Left lung (tissue), 10 donors: Measurements from ENCODE around the gene BCL7A. TPM values are rescaled to one million over a fixed set of nuclear protein-coding genes. Genes with fewer than 3 reads are reported as not detected.
"Not testable (repeated sequence)": the region's sequence is repeated elsewhere in the genome, so short reads cannot be mapped to it uniquely, and the experiment has no call there.

Experiments used
- ATAC-seq: fragments of 200-7000 bp; cut with Tn5 transposase; one replicate; pipeline ENCODE4 v1.9.1; 2020; ENCODE audit warnings: moderate library complexity
- DNase-seq, 4 donors: peaks; one replicate each; pipeline ENCODE4 v3.0.0-alpha.2; 2013 to 2020
- H3K27ac ChIP-seq, 2 donors: fragments of 200-600 bp; sonication (generic) in 1 of 2; one replicate each; pipeline versions ENCODE4 v1.5.0 to v1.8.0; 2020 to 2021
- H3K27me3 ChIP-seq, 2 donors: fragments of 200-600 bp; sonication (generic) in 1 of 2; one replicate each; pipeline versions ENCODE4 v1.5.0 to v1.8.0; 2020 to 2021
- H3K36me3 ChIP-seq, 2 donors: fragments of 200-600 bp; sonication (generic) in 1 of 2; one replicate each; pipeline versions ENCODE4 v1.5.0 to v1.8.0; 2020 to 2021
- H3K4me1 ChIP-seq, 2 donors: fragments of 200-600 bp; one replicate each; pipeline ENCODE4 v1.8.0; 2021
- H3K4me3 ChIP-seq, 2 donors: fragments of 200-600 bp; sonication (generic) in 1 of 2; one replicate each; pipeline versions ENCODE4 v1.5.0 to v1.8.0; 2020 to 2021; ENCODE audit warnings: mild to moderate bottlenecking in 1 of 2
- H3K9me3 ChIP-seq, 2 donors: fragments of 200-600 bp; sonication (generic) in 1 of 2; one replicate each; pipeline versions ENCODE4 v1.5.0 to v1.8.0; 2020 to 2021
- CTCF ChIP-seq, 2 donors: fragments of 200-600 bp; sonication (generic) in 1 of 2; IDR thresholded peaks; one replicate each; pipeline versions ENCODE4 v1.5.0 to v1.8.0; 2021; ENCODE audit warnings: antibody characterized with exemption in 2 of 2
- intact Hi-C, 2 donors: fragments of 100-400 bp; cut with DNase I; formaldehyde crosslinking; loops; one replicate each; pipeline versions ENCODE4 v1.11.2 to v1.14.2; 2022
- polyA plus RNA-seq, 6 donors: library from polyadenylated mRNA; unstranded; fragments of 120-200 nt; gene quantifications; one replicate each; pipeline ENCODE4 v1.2.1, GENCODE V29; 2013; ENCODE audit not compliant: insufficient read length in 6 of 6
- total RNA-seq, 2 donors: library from RNA; stranded (reverse); fragmentation: NEBNext Ultra II Directional; extraction: Animal tissue kit (Norgen Biotek cat#: 25700); gene quantifications; one replicate each; pipeline ENCODE4 v1.2.1, GENCODE V29; 2021
- donor health status: DM: no; HTN: yes; CAD: no.
- donor health status: DM: no; HTN: no; CAD: no.

Gene BCL7A
- total and polyA plus RNA-seq, 8 donors: 7.0 to 18.4 (median 16.8) TPM

DNA sequence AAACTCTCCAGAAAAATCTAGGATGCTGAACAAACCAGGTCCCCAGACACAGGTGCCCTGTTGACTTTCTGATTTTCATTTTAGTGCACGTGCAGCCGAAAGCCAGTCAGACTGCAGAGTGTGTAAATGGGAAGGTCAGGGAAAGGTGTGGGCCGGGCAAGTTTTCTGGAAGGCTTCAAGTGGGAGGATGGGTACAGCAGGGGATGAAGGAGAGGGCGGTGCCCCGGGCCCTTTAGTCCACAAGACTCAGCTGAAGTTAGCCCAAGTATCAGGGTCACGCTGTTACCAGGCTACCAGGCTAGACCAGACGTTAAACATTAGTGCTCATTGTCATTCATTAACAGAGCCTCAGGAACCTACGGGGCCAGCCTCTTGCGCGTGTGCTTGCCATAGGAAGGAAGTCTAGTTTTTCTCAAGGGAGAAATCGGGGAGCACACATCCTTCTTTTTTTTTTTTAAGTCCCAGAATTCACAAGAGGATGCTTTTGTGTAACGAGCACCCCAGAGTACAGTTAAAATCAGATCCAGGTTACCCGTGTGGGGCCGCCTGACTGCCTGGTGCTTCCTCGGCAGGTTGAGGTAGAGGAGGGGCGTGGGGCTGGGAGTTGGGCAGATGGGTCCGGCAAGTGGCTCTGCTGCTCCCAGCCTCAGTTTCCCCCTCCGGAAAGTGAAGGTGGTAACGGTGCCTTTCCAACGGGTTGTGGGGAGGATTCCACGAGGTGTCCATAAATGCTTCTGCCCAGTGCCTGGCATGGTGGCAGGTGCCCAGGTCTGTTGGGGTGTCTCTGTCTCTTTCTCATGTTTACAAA is 19.1 kb downstream of the BCL7A start:
- intact Hi-C loops: no loop called here
- DNase-seq: peak in 2 of 4 donors; percentile 47 to 74
- H3K4me1 ChIP-seq: no peaks in the 10 kb centered on the region
- peak; percentile 95 for ATAC-seq
- no peaks in the 10 kb centered on the region for H3K27me3 ChIP-seq
- no peak overlapping the region for H3K27ac ChIP-seq
- H3K4me3 ChIP-seq: no peak overlapping the region
- TF ChIP-seq CTCF (IDR thresholded peaks at IDR 0.05): no peak
- H3K36me3 ChIP-seq: peaks cover 0 to 20% of the 10 kb centered on the region in 2 donors
- H3K9me3 ChIP-seq: no peaks in the 10 kb centered on the region

DNA sequence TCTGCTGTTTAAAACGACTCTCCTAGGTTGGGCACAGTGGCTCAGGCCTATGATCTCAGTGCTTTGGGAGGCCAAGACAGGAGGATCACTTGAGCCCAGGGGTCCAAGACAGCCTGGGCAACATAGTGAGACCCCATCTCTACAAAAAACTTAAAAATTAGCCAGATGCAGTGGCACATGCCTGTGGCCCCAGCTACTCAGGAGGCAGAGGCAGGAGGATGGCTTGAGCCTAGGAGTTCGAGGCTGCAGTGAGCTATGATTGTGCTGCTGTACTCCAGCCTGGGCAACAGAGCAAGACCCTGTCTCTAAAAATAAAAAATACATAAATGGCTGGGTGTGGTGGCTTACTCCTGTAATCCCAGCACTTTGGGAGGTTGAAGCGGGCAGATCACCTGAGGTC is 19.8 kb downstream of the BCL7A start:
- H3K27ac ChIP-seq, H3K4me1 ChIP-seq, intact Hi-C loops, H3K27me3 ChIP-seq, ATAC-seq, DNase-seq, H3K9me3 ChIP-seq, H3K4me3 ChIP-seq: not testable (repeated sequence)
- peaks cover 0 to 14% of the 10 kb centered on the region in 2 donors for H3K36me3 ChIP-seq

DNA sequence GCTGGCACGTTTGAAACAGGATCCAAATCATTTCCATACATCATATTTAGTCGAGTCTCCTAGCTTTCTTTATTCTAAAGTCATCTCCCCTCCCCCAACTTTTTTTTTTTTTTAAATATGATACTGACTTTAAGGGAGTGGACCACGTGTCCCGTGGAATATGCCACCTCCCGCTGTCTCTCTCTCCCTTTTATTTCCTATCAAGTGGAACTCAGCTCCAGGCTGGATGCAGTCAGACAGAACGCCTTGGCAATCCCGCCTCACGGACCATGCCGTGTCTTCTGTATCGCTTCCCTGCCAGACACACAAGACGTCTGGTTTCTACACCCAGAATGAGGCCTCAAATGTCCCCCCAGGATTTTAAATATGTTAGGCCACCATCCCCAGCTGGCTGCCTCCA is 21.2 kb downstream of the BCL7A start:
- no peak for ATAC-seq
- Histone ChIP-seq H3K4me1 (no peaks in the 10 kb centered on the region), H3K27me3 (no peaks in the 10 kb centered on the region), H3K27ac (no peak overlapping the region), H3K36me3 (peaks cover 0 to 21% of the 10 kb centered on the region in 2 donors), H3K9me3 (no peaks in the 10 kb centered on the region), H3K4me3 (no peak overlapping the region)
- TF ChIP-seq CTCF (IDR thresholded peaks at IDR 0.05): no peak
- no peak for DNase-seq
- intact Hi-C loops: no loop called here

- Histone ChIP-seq H3K27ac (no peak overlapping the region), H3K9me3 (no peaks in the 10 kb centered on the region), H3K36me3 (peaks cover 0 to 21% of the 10 kb centered on the region in 2 donors), H3K27me3 (no peaks in the 10 kb centered on the region), H3K4me3 (no peak overlapping the region), H3K4me1 (no peaks in the 10 kb centered on the region)
- ATAC-seq: no peak
- no peak for TF ChIP-seq CTCF (IDR thresholded peaks at IDR 0.05)
- intact Hi-C loops: no loop called here
- DNase-seq: no peak
Measured at GRCh38 chr12:122043476-122043875, 21.8 kb downstream of the BCL7A start.

DNA sequence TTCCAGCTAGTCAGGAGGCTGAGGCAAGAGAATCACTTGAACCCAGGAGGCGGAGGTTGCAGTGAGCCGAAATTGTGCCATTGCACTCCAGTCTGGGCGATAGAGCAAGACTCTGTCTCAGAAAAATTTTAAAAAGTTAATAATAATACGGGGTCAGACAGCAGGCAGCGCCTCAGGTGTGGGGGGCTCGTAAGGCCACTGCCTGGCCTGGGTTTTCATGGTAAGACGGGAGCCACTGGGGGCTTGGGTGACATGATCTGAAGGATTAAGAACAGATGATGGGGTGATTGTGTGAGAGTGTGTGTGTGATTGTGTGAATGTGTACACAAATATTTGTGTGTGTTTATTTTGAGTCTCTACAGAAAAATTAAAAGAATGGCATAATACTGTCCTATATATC is 23.6 kb downstream of the BCL7A start:
- intact Hi-C loops: no loop called here
- ATAC-seq: no peak
- no peaks in the 10 kb centered on the region for H3K4me1 ChIP-seq

More for the DNA sequence above, 23.6 kb downstream of the BCL7A start:
- H3K27ac ChIP-seq: no peak overlapping the region
- H3K9me3 ChIP-seq: no peaks in the 10 kb centered on the region
- no peak for DNase-seq
- no peaks in the 10 kb centered on the region for H3K27me3 ChIP-seq
- H3K4me3 ChIP-seq: no peak overlapping the region
- H3K36me3 ChIP-seq: peaks cover 0 to 21% of the 10 kb centered on the region in 2 donors
- TF ChIP-seq CTCF (IDR thresholded peaks at IDR 0.05): no peak
